Measurements from ENCODE around the gene ADGRB3.

GRCh38 chr6:69146385-69146784 is 511.3 kb downstream of the ADGRB3 start:
- TF ChIP-seq CTCF (IDR thresholded peaks at IDR 0.05 in 8 of 11, conservative IDR thresholded peaks at IDR 0.05 in 3 of 11): no peak
- TF ChIP-seq POLR2AphosphoS5 (IDR thresholded peaks at IDR 0.05): no peak
- TF ChIP-seq POLR2A (IDR thresholded peaks at IDR 0.05): no peak

Data from spleen (tissue), 7 donors.